NK-92 (cell line): ENCODE data around the gene STIP1.

Source experiments
- DNase-seq: peaks from one replicate; lab custom pipeline; 2025; ENCODE audit not compliant: unreplicated experiment; lab: John Stamatoyannopoulos, UW

Gene STIP1

DNA sequence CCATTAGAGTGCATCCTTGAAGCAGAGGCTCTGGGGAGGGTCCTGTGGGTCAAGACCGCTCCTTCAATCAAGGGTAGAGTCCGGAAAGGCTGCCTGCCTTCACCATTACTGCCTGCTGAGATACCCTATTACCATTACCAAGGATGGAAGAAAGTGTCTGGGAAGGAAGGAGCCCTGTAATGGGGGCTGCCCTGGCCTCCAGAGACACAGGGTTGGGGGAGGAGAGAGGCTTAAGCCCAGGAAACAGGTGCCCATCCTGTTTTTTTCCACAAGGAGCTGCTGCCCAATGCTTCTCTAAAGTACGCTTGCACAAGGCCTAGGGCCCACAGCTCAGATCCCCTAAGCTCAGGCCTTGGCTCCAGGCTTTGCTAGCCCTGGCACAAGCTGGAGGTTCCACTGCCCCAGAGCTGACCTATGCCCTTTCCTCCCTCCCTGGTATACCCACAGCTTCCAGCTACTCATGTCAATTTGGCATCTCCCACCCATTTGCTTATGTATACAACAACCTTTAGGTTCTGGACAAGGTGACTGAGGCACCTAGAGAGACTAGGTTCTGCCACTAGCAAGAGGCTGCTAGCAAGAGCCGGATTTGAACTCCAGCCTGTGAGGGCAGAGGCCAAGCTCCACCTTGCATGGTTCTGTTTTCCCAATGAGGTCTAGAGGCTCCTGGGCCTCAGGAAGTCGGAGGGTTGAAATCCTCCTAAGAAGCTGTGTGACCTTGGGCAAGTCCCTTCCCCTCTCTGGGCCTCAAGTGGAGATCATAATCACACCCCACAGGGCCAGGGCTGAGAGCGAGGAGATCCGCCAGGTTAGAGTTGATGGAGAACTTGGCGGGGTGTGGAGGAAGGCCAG, 63.8 kb downstream of the STIP1 start:
- no peak for DNase-seq

DNA sequence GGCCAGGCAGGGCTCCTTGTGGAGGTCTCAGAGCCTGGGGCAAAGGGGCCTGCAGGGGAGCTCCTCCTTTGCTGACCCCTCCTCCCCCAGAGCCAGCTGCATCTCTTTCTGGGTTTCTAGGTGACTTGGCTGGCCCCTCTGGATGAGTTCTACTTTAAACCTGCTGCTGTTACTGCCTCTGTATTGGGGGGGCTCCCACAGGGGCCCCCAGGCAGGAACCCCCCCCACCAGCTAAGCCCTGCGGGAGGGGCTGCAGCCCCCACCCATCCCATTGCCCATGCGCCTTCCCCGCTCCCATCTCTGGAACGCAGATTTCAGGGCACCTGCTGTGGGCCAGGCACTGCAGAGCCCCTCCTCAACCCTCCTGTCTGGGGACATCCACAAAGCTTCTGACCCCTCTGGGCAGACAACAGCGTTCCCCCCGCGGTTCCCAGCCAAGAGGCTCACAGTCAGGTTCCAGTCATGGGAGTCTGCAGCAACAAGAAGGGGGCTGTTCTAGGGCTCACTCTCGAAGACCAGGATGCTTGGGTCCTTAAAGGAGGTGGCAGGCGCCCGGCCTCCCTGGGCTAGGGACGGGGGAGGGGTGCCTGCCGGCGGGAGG, 64.5 kb downstream of the STIP1 start:
- no peak for DNase-seq

DNA sequence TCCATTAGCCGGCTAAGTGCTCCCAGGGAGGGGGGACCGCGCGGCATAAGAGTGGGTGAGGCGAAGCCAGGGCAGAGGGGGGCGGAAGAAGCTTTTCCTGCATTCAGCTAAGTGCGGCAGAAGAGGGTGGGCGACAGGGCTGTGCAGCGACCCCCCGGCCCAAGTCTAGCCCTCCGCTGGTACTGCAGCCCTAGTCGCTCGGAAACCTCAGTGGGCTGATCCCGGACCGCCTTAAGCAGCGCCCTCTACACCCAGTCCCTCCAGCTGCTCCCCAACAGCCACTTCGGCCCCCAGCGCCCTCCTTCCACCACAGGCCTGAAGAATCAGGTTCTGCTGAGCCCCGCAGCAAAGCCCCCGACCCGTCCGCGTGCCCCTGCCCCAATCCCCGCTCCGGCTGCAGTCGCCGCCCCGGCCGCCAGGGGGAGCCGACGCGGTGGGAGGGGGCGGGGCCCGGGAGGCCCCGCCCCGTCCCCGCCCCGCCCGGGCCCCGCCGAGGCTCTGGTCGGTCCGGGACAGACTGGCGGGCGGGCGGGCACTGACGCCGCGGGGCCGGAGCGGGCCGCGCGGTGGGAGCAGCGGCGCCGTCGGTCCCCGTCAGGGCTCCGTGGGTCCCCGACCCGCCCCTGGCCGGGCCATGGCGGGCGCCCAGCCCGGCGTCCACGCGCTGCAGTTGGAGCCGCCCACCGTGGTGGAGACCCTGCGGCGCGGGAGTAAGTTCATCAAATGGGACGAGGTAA, 65.2 kb downstream of the STIP1 start, which contains the start of gene PLCB3:
TSS of gene PLCB3 (plus strand) at position 515 of the 737 bp plus-strand sequence. CDS start at position 635, 120 bp downstream.
- DNase-seq: no peak

DNA sequence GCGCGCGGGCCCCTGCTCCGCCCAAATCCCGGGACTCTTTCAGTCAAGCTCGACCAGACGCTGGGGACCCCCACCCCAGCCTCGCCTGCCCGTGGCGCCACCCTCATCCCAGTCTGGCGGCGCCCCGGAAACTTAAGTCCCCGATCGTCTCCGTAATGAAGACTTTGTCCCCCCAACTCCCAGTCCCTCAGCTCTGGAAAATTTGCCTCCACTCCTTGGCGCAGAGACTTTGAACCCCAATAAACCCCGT, 65.7 kb downstream of the STIP1 start:
- DNase-seq: no peak

DNA sequence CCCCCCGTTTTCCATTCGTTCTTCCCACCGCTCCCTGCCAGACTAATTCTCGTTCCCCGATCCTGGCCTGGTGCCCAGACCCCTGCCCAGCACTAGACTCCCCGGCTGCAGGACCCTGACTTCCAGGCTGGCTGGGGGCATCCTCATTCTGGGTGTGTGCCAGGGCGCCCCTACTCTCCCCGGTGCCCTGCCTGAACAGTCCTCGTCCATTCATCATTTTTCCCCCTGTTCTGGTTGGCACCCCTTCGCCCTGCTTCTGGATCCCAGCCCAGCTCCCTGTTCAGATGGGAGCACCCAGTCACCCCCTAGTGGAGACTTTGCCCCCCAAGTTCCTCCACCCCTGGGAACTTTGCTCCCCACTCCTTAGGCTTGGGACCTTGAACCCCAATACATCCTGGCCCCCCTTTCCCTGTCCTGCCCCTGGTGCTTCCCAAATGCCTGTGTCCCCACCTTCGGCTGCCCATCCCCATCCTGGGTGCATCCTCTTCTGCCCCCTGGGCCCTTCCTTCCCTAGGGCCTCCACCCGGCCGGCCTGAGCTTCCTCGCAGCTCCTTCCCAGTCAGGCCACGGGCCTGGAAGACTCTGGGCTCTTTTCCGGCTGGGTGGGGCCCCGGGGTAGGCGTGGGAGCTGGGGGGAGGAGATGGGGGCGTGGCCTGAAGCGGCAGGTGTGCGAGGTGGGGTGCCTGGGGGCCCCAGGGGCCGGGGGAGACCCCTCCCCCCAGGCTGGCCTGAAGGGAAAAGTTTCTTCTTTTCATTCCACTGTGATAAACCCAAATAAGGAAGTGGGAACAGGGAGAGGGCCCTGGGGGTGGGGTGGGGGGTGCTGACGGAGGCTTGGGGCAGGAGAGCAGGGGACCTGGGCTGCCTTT, 66.3 kb downstream of the STIP1 start:
- DNase-seq: no peak

DNA sequence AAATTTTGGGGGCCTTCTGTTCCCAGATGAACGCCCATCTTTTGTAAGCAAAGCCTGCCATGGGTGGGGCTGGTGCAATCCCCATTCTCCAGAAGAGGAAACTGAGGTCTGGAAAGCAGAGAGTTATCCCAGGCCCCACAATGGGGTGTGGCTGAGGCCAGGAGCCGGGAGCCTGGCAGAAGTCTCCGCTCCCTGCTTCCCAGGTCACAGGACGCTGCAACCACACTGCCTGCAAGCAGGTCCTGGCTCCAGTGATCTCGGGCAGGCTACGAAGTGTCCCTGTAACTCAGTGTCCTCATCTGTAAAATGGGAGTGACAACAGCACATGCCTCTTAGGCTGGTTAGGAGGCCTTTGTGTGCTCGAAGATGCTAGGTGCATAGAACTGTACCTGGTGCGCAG, 67.1 kb downstream of the STIP1 start:
- no peak for DNase-seq

DNA sequence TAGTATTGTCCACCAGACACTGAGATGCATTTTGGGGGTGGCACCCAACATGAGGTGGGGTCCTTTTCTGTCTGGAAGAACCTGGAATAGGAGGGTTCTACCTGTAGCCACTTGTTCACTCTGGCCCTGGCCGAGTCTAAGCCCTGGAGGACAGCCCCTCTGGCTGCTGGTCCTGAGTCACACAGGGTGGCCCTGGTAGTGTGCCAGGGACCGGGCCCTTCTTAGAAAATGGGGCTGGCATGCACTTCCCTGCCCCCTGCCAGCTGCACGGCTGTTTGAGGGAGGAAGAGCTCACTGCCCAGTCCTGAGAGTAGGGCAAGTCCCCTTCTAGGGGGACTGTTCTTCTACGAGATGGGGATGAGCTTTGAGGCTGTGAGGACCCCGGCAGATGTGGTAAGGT, 67.5 kb downstream of the STIP1 start:
- DNase-seq: no peak
